Midbrain (tissue), 1 donor: ENCODE data around the gene ZNF669.
"Not testable (repeated sequence)": the region's sequence is repeated elsewhere in the genome, so short reads cannot be mapped to it uniquely, and the experiment has no call there.

Experiments
- DNase-seq: peaks from one replicate; lab custom pipeline; 2025; lab: John Stamatoyannopoulos, UW

ZNF669 gene

GRCh38 chr1:247103859-247104591 is at the start of gene ZNF669:
Gene ZNF669, minus strand, starts transcription at chr1:247104356. Its CDS starts 157 bp downstream, at chr1:247104199.
- DNase-seq, result peak; percentile 98

- no peak for DNase-seq
These were observed 43.6 kb upstream of the ZNF669 start for GRCh38 chr1:247147781-247148180.

GRCh38 chr1:247147120-247147519 is 43.0 kb upstream of the ZNF669 start:
- not testable (repeated sequence) for DNase-seq

GRCh38 chr1:247146671-247147070 is 42.5 kb upstream of the ZNF669 start:
- DNase-seq, result no peak

- no peak for DNase-seq
These were observed 41.1 kb upstream of the ZNF669 start for GRCh38 chr1:247145279-247145678.

- DNase-seq, result not testable (repeated sequence)
These were observed 35.4 kb upstream of the ZNF669 start for GRCh38 chr1:247139557-247139956.

GRCh38 chr1:247131236-247131635 is 27.1 kb upstream of the ZNF669 start:
- no peak for DNase-seq

- not testable (repeated sequence) for DNase-seq
These were observed 23.5 kb upstream of the ZNF669 start for GRCh38 chr1:247127519-247128282.

GRCh38 chr1:247126601-247127000 is 22.4 kb upstream of the ZNF669 start:
- DNase-seq, result not testable (repeated sequence)

- DNase-seq, result not testable (repeated sequence)
These were observed 22.0 kb upstream of the ZNF669 start for GRCh38 chr1:247126166-247126565.

GRCh38 chr1:247121382-247121781 is 17.2 kb upstream of the ZNF669 start:
- no peak for DNase-seq

GRCh38 chr1:247120408-247120668 is 16.2 kb upstream of the ZNF669 start:
- DNase-seq, result not testable (repeated sequence)

GRCh38 chr1:247119600-247120407 is 15.6 kb upstream of the ZNF669 start:
- no peak for DNase-seq

GRCh38 chr1:247118946-247119446 is 14.8 kb upstream of the ZNF669 start:
- DNase-seq, result no peak

GRCh38 chr1:247115545-247115944 is 11.4 kb upstream of the ZNF669 start:
- no peak for DNase-seq

- no peak for DNase-seq
These were observed 11.0 kb upstream of the ZNF669 start for GRCh38 chr1:247115141-247115510.

- no peak for DNase-seq
These were observed 10.4 kb upstream of the ZNF669 start for GRCh38 chr1:247114351-247115140.

GRCh38 chr1:247113733-247114271 is 9.6 kb upstream of the ZNF669 start:
- DNase-seq, result no peak

GRCh38 chr1:247113094-247113497 is 8.9 kb upstream of the ZNF669 start:
- DNase-seq, result no peak

GRCh38 chr1:247112479-247112781 is 8.3 kb upstream of the ZNF669 start:
- no peak for DNase-seq

GRCh38 chr1:247111700-247112478 is 7.7 kb upstream of the ZNF669 start:
- DNase-seq, result peak; percentile 51
